ENCODE measurements around the gene EXD3. TPM values are rescaled to one million over a fixed set of nuclear protein-coding genes. Genes with fewer than 3 reads are reported as not detected.
A peak's percentile ranks its signal among the peaks of the same experiment; 100 is the strongest.

Gene EXD3
- total and polyA plus RNA-seq, 2 donors from 2014 or later: 18.9 to 44.5 TPM

- DNase-seq (peak in 1 of 5 donors; percentile 1), FAIRE-seq (no peak)
- H3K9ac ChIP-seq (ENCODE audit: low read length in 3 of 3): no peak overlapping the region
- H3K9me3 ChIP-seq (ENCODE audit: control insufficient read depth in 2 of 3, insufficient read depth in 1 of 3, low read length in 3 of 3): peaks cover 0 to 1% (median 0%) of the 10 kb centered on the region in 3 donors
- no peaks in the 10 kb centered on the region for H3K27me3 ChIP-seq (ENCODE audit: control insufficient read depth, insufficient read depth, low read length)
- intact Hi-C loops (cut with DNase I): no loop called here
- no peaks in the 10 kb centered on the region for H3K36me3 ChIP-seq (ENCODE audit: control insufficient read depth in 2 of 3, insufficient read depth in 3 of 3, low read length in 3 of 3)
- TF ChIP-seq CTCF (IDR thresholded peaks at IDR 0.05; ENCODE audit: borderline replicate concordance, extremely low read depth, insufficient read depth): no peak
- no peak overlapping the region for H3K27ac ChIP-seq (ENCODE audit: low read depth in 2 of 2, low read length in 2 of 2)
- no peak overlapping the region for H3K4me3 ChIP-seq (ENCODE audit: low read length in 3 of 3)
- H3K4me1 ChIP-seq (ENCODE audit: control insufficient read depth in 2 of 3, insufficient read depth in 2 of 3, low read depth in 1 of 3, low read length in 3 of 3): no peaks in the 10 kb centered on the region
These were observed 47.5 kb downstream of the EXD3 start for GRCh38 chr9:137375321-137376058.

DNA sequence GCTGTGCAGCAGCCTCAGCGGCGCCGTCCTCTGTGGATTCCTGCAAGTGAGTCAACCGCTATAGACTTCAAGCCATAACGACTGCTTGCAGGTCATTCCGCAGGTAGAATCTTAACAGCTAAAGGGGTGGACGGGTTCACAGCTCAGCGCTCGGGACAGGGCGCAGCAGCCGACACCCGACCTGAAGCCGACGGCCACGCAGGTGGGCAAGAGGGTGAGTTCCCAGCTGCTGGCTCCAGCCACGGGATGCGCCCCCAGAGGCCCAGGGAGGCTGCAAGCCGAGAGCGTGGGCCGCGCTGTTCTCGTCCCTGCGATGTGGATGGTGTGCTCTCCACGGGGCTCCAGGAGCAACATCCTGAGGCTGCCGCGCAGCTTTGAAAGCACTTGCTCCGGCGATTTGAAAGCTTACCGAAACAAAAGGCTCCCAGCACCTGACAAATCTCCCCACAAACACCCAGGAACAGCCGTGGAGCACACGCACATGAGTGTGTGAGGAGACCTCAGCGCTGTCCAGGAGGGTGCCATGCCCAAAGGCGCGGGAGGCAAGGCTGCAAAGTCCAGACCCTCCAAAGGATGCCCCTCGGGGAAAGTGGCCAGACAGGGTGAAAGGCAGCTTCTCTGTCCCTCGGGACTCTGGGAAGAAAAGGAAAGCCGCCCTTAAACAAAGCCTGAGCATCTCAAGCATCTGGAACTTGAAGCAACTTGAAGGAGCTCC lies 48.7 kb downstream of the EXD3 start:
- no peak for TF ChIP-seq CTCF (IDR thresholded peaks at IDR 0.05; ENCODE audit: borderline replicate concordance, extremely low read depth, insufficient read depth)
- H3K4me3 ChIP-seq (ENCODE audit: low read length in 3 of 3): no peak overlapping the region
- peaks cover 0 to 1% (median 0%) of the 10 kb centered on the region in 3 donors for H3K9me3 ChIP-seq (ENCODE audit: control insufficient read depth in 2 of 3, insufficient read depth in 1 of 3, low read length in 3 of 3)
- intact Hi-C loops (cut with DNase I): no loop called here
- no peaks in the 10 kb centered on the region for H3K4me1 ChIP-seq (ENCODE audit: control insufficient read depth in 2 of 3, insufficient read depth in 2 of 3, low read depth in 1 of 3, low read length in 3 of 3)
- FAIRE-seq (no peak), DNase-seq (peak in 2 of 5 donors; percentile 39 to 59)
- H3K9ac ChIP-seq (ENCODE audit: low read length in 3 of 3): no peak overlapping the region
- no peaks in the 10 kb centered on the region for H3K27me3 ChIP-seq (ENCODE audit: control insufficient read depth, insufficient read depth, low read length)
- H3K27ac ChIP-seq (ENCODE audit: low read depth in 2 of 2, low read length in 2 of 2): no peak overlapping the region
- no peaks in the 10 kb centered on the region for H3K36me3 ChIP-seq (ENCODE audit: control insufficient read depth in 2 of 3, insufficient read depth in 3 of 3, low read length in 3 of 3)

DNA sequence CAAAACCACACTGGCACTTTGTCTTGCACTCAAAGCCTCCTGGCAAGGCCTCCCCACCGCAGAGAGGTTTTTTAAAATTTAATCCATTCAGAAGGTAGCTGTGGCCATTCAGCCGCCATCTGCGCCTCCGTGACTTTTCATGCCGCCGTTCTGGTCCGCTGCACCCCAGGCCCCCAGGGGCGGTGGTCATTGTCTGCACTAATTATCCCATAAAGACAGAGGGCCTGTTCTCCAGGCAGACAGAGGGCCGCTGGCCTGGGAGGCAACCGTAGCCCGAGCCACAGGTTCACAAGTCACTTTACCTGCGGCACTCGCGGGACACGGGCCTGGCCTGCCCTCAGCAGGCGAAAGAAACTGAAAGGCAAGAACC lies 49.4 kb downstream of the EXD3 start:
- FAIRE-seq: no peak

More for the DNA sequence above, 49.4 kb downstream of the EXD3 start:
- no peak overlapping the region for H3K27ac ChIP-seq (ENCODE audit: low read depth in 2 of 2, low read length in 2 of 2)
- H3K27me3 ChIP-seq (ENCODE audit: control insufficient read depth, insufficient read depth, low read length): no peaks in the 10 kb centered on the region
- no peak overlapping the region for H3K4me3 ChIP-seq (ENCODE audit: low read length in 3 of 3)
- H3K9ac ChIP-seq (ENCODE audit: low read length in 3 of 3): no peak overlapping the region
- no peaks in the 10 kb centered on the region for H3K36me3 ChIP-seq (ENCODE audit: control insufficient read depth in 2 of 3, insufficient read depth in 3 of 3, low read length in 3 of 3)
- peaks cover 0 to 1% (median 0%) of the 10 kb centered on the region in 3 donors for H3K9me3 ChIP-seq (ENCODE audit: control insufficient read depth in 2 of 3, insufficient read depth in 1 of 3, low read length in 3 of 3)
- peak; percentile 52 to 69 (median 60) for DNase-seq
- H3K4me1 ChIP-seq (ENCODE audit: control insufficient read depth in 2 of 3, insufficient read depth in 2 of 3, low read depth in 1 of 3, low read length in 3 of 3): no peaks in the 10 kb centered on the region
- no peak for TF ChIP-seq CTCF (IDR thresholded peaks at IDR 0.05; ENCODE audit: borderline replicate concordance, extremely low read depth, insufficient read depth)
- intact Hi-C loops (cut with DNase I): no loop called here
